ENCODE measurements around the gene PCED1B.
"Not testable (repeated sequence)": the region's sequence is repeated elsewhere in the genome, so short reads cannot be mapped to it uniquely, and the experiment has no call there.

The PCED1B gene

GRCh38 chr12:47048541-47048940 lies 30.9 kb upstream of the PCED1B start:
- Histone ChIP-seq H3K27me3 (ENCODE audit: insufficient read depth, low read length) (peaks cover 16% of the 10 kb centered on the region), H3K36me3 (ENCODE audit: insufficient read depth, low read length) (no peaks in the 10 kb centered on the region), H3K4me1 (ENCODE audit: control insufficient read depth, insufficient read depth, low read length, unreplicated experiment) (no peaks in the 10 kb centered on the region), H3K27ac (ENCODE audit: low read depth, low read length) (no peak overlapping the region), H2AFZ (ENCODE audit: low read length, unreplicated experiment) (no peak overlapping the region), H3K4me3 (ENCODE audit: low read depth, low read length) (no peak overlapping the region), H3K79me2 (ENCODE audit: control insufficient read depth, insufficient read depth, low read length, unreplicated experiment) (no peaks in the 10 kb centered on the region)

- H3K79me2 ChIP-seq (ENCODE audit: control insufficient read depth, insufficient read depth, low read length, unreplicated experiment); H3K36me3 ChIP-seq (ENCODE audit: insufficient read depth, low read length); H2AFZ ChIP-seq (ENCODE audit: low read length, unreplicated experiment); H3K4me3 ChIP-seq (ENCODE audit: low read depth, low read length); H3K4me1 ChIP-seq (ENCODE audit: control insufficient read depth, insufficient read depth, low read length, unreplicated experiment); H3K27ac ChIP-seq (ENCODE audit: low read depth, low read length): not testable (repeated sequence)
- peaks cover 43% of the 10 kb centered on the region for H3K27me3 ChIP-seq (ENCODE audit: insufficient read depth, low read length)
These were observed 28.1 kb upstream of the PCED1B start for GRCh38 chr12:47051291-47051690.

DNA sequence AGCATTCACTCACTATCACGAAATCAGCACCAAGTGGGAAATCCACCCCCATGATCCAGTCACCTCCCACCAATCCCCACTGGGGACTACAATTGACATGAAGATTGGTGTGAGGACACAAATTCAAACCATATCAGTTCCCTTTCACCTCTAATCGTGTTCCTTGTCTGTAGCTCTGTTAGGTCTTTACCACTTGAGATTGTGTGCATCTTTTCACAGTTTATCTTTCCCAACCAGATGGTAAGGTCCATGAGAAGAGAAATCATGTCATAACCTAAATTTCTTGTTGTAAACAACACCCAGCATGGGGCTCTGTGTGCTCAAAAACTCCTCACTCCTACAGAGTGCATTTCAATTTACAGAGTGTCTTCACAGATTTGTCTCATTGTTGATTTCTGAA lies 27.1 kb upstream of the PCED1B start:
- no peaks in the 10 kb centered on the region for H3K79me2 ChIP-seq (ENCODE audit: control insufficient read depth, insufficient read depth, low read length, unreplicated experiment)
- no peaks in the 10 kb centered on the region for H3K36me3 ChIP-seq (ENCODE audit: insufficient read depth, low read length)
- no peak overlapping the region for H3K4me3 ChIP-seq (ENCODE audit: low read depth, low read length)
- H2AFZ ChIP-seq (ENCODE audit: low read length, unreplicated experiment) = no peak overlapping the region
- peaks cover 45% of the 10 kb centered on the region for H3K27me3 ChIP-seq (ENCODE audit: insufficient read depth, low read length)
- no peak overlapping the region for H3K27ac ChIP-seq (ENCODE audit: low read depth, low read length)
- H3K4me1 ChIP-seq (ENCODE audit: control insufficient read depth, insufficient read depth, low read length, unreplicated experiment) = no peaks in the 10 kb centered on the region

GRCh38 chr12:47053961-47054360 lies 25.5 kb upstream of the PCED1B start:
- H3K79me2 ChIP-seq (ENCODE audit: control insufficient read depth, insufficient read depth, low read length, unreplicated experiment) = no peaks in the 10 kb centered on the region
- no peaks in the 10 kb centered on the region for H3K4me1 ChIP-seq (ENCODE audit: control insufficient read depth, insufficient read depth, low read length, unreplicated experiment)
- H3K36me3 ChIP-seq (ENCODE audit: insufficient read depth, low read length) = no peaks in the 10 kb centered on the region
- no peak overlapping the region for H3K4me3 ChIP-seq (ENCODE audit: low read depth, low read length)
- H3K27ac ChIP-seq (ENCODE audit: low read depth, low read length) = no peak overlapping the region
- no peak overlapping the region for H2AFZ ChIP-seq (ENCODE audit: low read length, unreplicated experiment)
- H3K27me3 ChIP-seq (ENCODE audit: insufficient read depth, low read length) = peaks cover 42% of the 10 kb centered on the region

GRCh38 chr12:47054659-47055058 lies 24.8 kb upstream of the PCED1B start:
- no peaks in the 10 kb centered on the region for H3K4me1 ChIP-seq (ENCODE audit: control insufficient read depth, insufficient read depth, low read length, unreplicated experiment)
- no peak overlapping the region for H2AFZ ChIP-seq (ENCODE audit: low read length, unreplicated experiment)
- H3K27ac ChIP-seq (ENCODE audit: low read depth, low read length) = no peak overlapping the region
- peaks cover 42% of the 10 kb centered on the region for H3K27me3 ChIP-seq (ENCODE audit: insufficient read depth, low read length)
- no peaks in the 10 kb centered on the region for H3K79me2 ChIP-seq (ENCODE audit: control insufficient read depth, insufficient read depth, low read length, unreplicated experiment)
- no peak overlapping the region for H3K4me3 ChIP-seq (ENCODE audit: low read depth, low read length)
- H3K36me3 ChIP-seq (ENCODE audit: insufficient read depth, low read length) = no peaks in the 10 kb centered on the region

- H3K79me2 ChIP-seq (ENCODE audit: control insufficient read depth, insufficient read depth, low read length, unreplicated experiment); H3K4me3 ChIP-seq (ENCODE audit: low read depth, low read length); H3K27ac ChIP-seq (ENCODE audit: low read depth, low read length); H2AFZ ChIP-seq (ENCODE audit: low read length, unreplicated experiment); H3K36me3 ChIP-seq (ENCODE audit: insufficient read depth, low read length); H3K4me1 ChIP-seq (ENCODE audit: control insufficient read depth, insufficient read depth, low read length, unreplicated experiment): not testable (repeated sequence)
- H3K27me3 ChIP-seq (ENCODE audit: insufficient read depth, low read length) = peaks cover 42% of the 10 kb centered on the region
These were observed 23.6 kb upstream of the PCED1B start for GRCh38 chr12:47055856-47056255.

GRCh38 chr12:47056944-47057343 lies 22.5 kb upstream of the PCED1B start:
- not testable (repeated sequence) for H3K27ac ChIP-seq (ENCODE audit: low read depth, low read length); H2AFZ ChIP-seq (ENCODE audit: low read length, unreplicated experiment); H3K4me1 ChIP-seq (ENCODE audit: control insufficient read depth, insufficient read depth, low read length, unreplicated experiment); H3K79me2 ChIP-seq (ENCODE audit: control insufficient read depth, insufficient read depth, low read length, unreplicated experiment); H3K36me3 ChIP-seq (ENCODE audit: insufficient read depth, low read length); H3K4me3 ChIP-seq (ENCODE audit: low read depth, low read length)
- peaks cover 42% of the 10 kb centered on the region for H3K27me3 ChIP-seq (ENCODE audit: insufficient read depth, low read length)

DNA sequence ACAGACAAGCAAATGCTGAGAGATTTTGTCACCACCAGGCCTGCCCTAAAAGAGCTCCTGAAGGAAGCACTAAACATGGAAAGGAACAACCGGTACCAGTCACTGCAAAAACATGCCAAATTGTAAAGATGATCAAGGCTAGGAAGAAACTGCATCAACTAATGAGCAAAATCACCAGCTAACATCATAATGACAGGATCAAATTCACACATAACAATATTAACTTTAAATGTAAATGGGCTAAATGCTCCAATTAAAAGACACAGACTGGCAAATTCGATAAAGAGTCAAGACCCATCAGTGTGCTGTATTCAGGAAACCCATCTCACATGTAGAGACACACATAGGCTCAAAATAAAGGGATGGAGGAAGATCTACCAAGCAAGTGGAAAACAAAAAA lies 20.8 kb upstream of the PCED1B start:
- not testable (repeated sequence) for H3K4me1 ChIP-seq (ENCODE audit: control insufficient read depth, insufficient read depth, low read length, unreplicated experiment); H3K36me3 ChIP-seq (ENCODE audit: insufficient read depth, low read length); H3K27ac ChIP-seq (ENCODE audit: low read depth, low read length); H3K79me2 ChIP-seq (ENCODE audit: control insufficient read depth, insufficient read depth, low read length, unreplicated experiment); H3K4me3 ChIP-seq (ENCODE audit: low read depth, low read length); H2AFZ ChIP-seq (ENCODE audit: low read length, unreplicated experiment)
- H3K27me3 ChIP-seq (ENCODE audit: insufficient read depth, low read length) = peaks cover 28% of the 10 kb centered on the region

DNA sequence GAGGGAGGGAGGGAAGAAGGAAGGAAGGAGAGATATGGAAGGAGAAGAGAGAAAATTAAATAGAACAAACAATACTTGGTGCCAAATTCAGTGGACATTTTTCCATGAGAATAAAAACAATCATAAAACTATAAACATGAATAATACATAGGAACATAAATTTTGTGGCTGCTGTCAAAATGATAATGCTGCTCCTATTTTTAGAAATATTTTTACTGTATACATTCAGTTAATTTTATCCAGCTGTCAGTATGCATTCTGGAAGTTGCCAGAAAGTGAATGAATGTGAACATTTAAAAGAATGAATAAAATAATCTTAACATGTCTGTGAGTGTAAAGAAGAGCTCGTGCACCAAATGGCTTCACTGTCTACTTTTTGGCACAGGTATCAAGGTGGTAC lies 13.9 kb upstream of the PCED1B start:
- H3K36me3 ChIP-seq (ENCODE audit: insufficient read depth, low read length) = no peaks in the 10 kb centered on the region
- no peaks in the 10 kb centered on the region for H3K4me1 ChIP-seq (ENCODE audit: control insufficient read depth, insufficient read depth, low read length, unreplicated experiment)
- H3K79me2 ChIP-seq (ENCODE audit: control insufficient read depth, insufficient read depth, low read length, unreplicated experiment) = no peaks in the 10 kb centered on the region
- H3K27me3 ChIP-seq (ENCODE audit: insufficient read depth, low read length) = no peaks in the 10 kb centered on the region
- H3K27ac ChIP-seq (ENCODE audit: low read depth, low read length) = no peak overlapping the region
- no peak overlapping the region for H2AFZ ChIP-seq (ENCODE audit: low read length, unreplicated experiment)
- no peak overlapping the region for H3K4me3 ChIP-seq (ENCODE audit: low read depth, low read length)

- H3K4me3 ChIP-seq (ENCODE audit: low read depth, low read length) = no peak overlapping the region
- H3K36me3 ChIP-seq (ENCODE audit: insufficient read depth, low read length) = no peaks in the 10 kb centered on the region
- H3K79me2 ChIP-seq (ENCODE audit: control insufficient read depth, insufficient read depth, low read length, unreplicated experiment) = no peaks in the 10 kb centered on the region
- H2AFZ ChIP-seq (ENCODE audit: low read length, unreplicated experiment) = no peak overlapping the region
- no peak overlapping the region for H3K27ac ChIP-seq (ENCODE audit: low read depth, low read length)
- H3K27me3 ChIP-seq (ENCODE audit: insufficient read depth, low read length) = no peaks in the 10 kb centered on the region
- no peaks in the 10 kb centered on the region for H3K4me1 ChIP-seq (ENCODE audit: control insufficient read depth, insufficient read depth, low read length, unreplicated experiment)
These were observed 13.0 kb upstream of the PCED1B start for GRCh38 chr12:47066278-47067025.

- Histone ChIP-seq H3K4me3 (ENCODE audit: low read depth, low read length) (no peak overlapping the region), H3K27me3 (ENCODE audit: insufficient read depth, low read length) (no peaks in the 10 kb centered on the region), H3K4me1 (ENCODE audit: control insufficient read depth, insufficient read depth, low read length, unreplicated experiment) (no peaks in the 10 kb centered on the region), H3K79me2 (ENCODE audit: control insufficient read depth, insufficient read depth, low read length, unreplicated experiment) (no peaks in the 10 kb centered on the region), H2AFZ (ENCODE audit: low read length, unreplicated experiment) (no peak overlapping the region), H3K36me3 (ENCODE audit: insufficient read depth, low read length) (no peaks in the 10 kb centered on the region), H3K27ac (ENCODE audit: low read depth, low read length) (no peak overlapping the region)
These were observed 12.2 kb upstream of the PCED1B start for GRCh38 chr12:47067176-47067575.
